ENCODE results near the gene KCNH5. TPM values are rescaled to one million over a fixed set of nuclear protein-coding genes. Genes with fewer than 3 reads are reported as not detected.

KCNH5 gene
- total RNA-seq, 2 experiments from 2014 or later, result not detected

DNA sequence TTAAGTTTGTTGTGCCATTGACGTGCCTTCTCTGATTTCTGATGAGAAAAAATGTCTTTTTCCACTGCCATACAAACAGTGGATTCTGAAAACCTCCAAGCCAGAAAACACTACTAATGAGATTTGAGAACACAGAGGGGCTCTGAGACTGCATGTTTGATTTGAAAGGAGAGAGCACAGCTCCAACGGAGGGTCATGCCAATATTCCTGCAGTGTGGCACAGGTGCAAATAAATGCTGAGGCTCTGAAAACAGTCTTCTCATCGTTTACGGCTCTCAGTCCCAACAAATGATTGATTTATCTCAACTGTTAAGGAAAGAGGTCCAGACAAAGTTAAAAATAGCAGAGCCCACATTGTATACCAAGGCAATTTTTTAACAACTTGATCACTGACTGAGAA is 128.7 kb downstream of the KCNH5 start:
- ChIA-PET CTCF (no interaction called here), POLR2A (no interaction called here)
- Mint-ChIP-seq H3K27me3 (ENCODE audit: low read depth) (no peaks in the 10 kb centered on the region), H3K27ac (no peak overlapping the region), H3K36me3 (ENCODE audit: low read depth) (no peaks in the 10 kb centered on the region), H3K9me3 (ENCODE audit: insufficient read depth) (no peaks in the 10 kb centered on the region), H3K4me3 (no peak overlapping the region), H3K4me1 (ENCODE audit: low read depth) (no peaks in the 10 kb centered on the region)
- ATAC-seq (no peak), DNase-seq (no peak)

DNA sequence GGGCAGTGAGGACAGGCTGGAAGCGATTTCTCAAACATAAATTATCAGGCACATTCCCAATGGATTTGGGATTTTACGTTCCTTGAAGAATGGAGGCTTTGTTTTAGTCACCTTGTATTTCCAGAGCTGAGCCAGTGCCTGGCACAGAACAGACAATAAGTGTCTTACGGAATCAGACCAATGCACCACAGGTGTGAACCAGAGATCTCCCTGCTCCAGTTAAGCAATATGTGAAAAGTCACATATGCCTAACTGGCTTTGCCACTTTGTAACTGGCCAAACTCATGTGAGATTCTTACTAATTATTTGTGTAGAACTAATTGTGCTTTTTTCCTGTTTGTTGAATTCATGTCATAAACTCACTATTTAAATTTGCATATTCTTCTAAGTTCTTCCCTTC is 130.4 kb downstream of the KCNH5 start:
- Mint-ChIP-seq H3K4me1 (ENCODE audit: low read depth) (no peaks in the 10 kb centered on the region), H3K4me3 (no peak overlapping the region), H3K27ac (no peak overlapping the region), H3K27me3 (ENCODE audit: low read depth) (no peaks in the 10 kb centered on the region), H3K9me3 (ENCODE audit: insufficient read depth) (no peaks in the 10 kb centered on the region), H3K36me3 (ENCODE audit: low read depth) (no peaks in the 10 kb centered on the region)
- ChIA-PET CTCF (no interaction called here), POLR2A (no interaction called here)
- ATAC-seq (no peak), DNase-seq (no peak)

DNA sequence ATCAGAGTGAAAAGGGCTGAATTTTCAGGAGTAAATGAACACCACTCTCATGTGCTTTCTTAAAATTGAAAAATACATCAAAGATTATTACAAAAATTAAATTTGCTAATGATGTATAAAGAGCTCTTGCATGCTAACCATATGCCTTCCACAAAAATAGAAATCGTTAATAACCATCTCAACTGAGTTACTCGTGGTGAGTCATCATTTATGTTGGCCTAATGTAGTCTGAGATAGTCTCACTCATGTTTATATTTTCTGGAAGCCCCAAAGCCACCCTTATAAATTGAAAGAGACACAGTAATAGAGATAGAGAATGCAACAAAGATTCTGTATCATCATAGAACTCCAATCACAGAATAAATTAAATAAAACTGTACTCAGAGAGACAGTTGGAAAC is 131.2 kb downstream of the KCNH5 start:
- POLR2A ChIA-PET, result no interaction called here
- H3K4me3 Mint-ChIP-seq, result no peak overlapping the region
- CTCF ChIA-PET, result no interaction called here
- H3K36me3 Mint-ChIP-seq (ENCODE audit: low read depth), result no peaks in the 10 kb centered on the region
- no peak overlapping the region for H3K27ac Mint-ChIP-seq
- DNase-seq, result no peak
- no peaks in the 10 kb centered on the region for H3K9me3 Mint-ChIP-seq (ENCODE audit: insufficient read depth)
- H3K27me3 Mint-ChIP-seq (ENCODE audit: low read depth), result no peaks in the 10 kb centered on the region
- H3K4me1 Mint-ChIP-seq (ENCODE audit: low read depth), result no peaks in the 10 kb centered on the region
- ATAC-seq, result no peak

GRCh38 chr14:62908506-62908905 is 136.8 kb downstream of the KCNH5 start:
- H3K27me3 Mint-ChIP-seq (ENCODE audit: low read depth), result no peaks in the 10 kb centered on the region
- DNase-seq (no peak), ATAC-seq (no peak)
- no peaks in the 10 kb centered on the region for H3K9me3 Mint-ChIP-seq (ENCODE audit: insufficient read depth)
- no peak overlapping the region for H3K27ac Mint-ChIP-seq
- ChIA-PET CTCF (no interaction called here), POLR2A (no interaction called here)
- no peak overlapping the region for H3K4me3 Mint-ChIP-seq
- H3K36me3 Mint-ChIP-seq (ENCODE audit: low read depth), result no peaks in the 10 kb centered on the region
- no peaks in the 10 kb centered on the region for H3K4me1 Mint-ChIP-seq (ENCODE audit: low read depth)

DNA sequence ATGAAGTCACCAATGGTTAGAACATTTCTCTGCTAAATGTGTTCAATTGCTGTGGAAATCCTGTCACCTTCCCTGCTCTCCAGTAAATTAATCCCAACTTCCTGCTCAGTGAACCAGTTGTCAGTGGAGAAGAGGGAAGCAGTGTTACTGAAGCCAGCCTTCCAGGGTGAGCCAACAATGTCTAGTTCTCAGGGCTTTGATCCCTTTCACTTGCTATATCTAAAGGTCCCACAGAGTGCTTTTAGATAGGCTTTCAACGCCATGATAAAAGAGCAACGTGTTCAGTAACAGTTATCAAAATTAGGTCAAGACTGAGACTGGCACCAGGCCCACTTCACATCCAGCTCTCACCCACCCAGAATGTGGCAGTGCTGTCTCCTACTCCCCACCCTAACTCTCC is 139.7 kb downstream of the KCNH5 start:
- CTCF ChIA-PET, result no interaction called here
- DNase-seq, result no peak
- H3K4me1 Mint-ChIP-seq (ENCODE audit: low read depth), result no peaks in the 10 kb centered on the region
- H3K27ac Mint-ChIP-seq, result no peak overlapping the region
- H3K36me3 Mint-ChIP-seq (ENCODE audit: low read depth), result no peaks in the 10 kb centered on the region
- no peak for ATAC-seq
- H3K9me3 Mint-ChIP-seq (ENCODE audit: insufficient read depth), result no peaks in the 10 kb centered on the region
- H3K4me3 Mint-ChIP-seq, result no peak overlapping the region
- POLR2A ChIA-PET, result no interaction called here
- no peaks in the 10 kb centered on the region for H3K27me3 Mint-ChIP-seq (ENCODE audit: low read depth)

DNA sequence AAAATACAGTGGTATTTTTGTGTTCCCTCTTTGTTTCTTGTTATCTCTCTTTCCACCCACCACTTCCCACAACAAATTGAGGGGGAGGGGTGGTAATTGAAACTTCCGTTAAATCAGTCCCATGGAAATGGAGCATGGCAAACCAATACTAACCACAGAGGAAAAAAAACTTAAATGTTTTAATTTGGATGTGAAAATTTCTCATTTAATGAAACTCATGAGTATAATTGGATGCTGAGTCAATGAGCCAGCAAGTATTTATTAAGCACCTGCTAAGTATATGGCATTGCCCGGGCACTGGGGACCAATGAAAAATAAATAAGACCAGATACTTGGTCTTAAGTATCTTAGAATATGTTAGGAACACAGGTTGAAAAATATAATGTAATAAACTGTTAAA is 147.5 kb downstream of the KCNH5 start:
- ATAC-seq (no peak), DNase-seq (no peak)
- ChIA-PET POLR2A (no interaction called here), CTCF (no interaction called here)
- no peaks in the 10 kb centered on the region for H3K36me3 Mint-ChIP-seq (ENCODE audit: low read depth)
- H3K27ac Mint-ChIP-seq, result no peak overlapping the region
- no peaks in the 10 kb centered on the region for H3K4me1 Mint-ChIP-seq (ENCODE audit: low read depth)
- no peak overlapping the region for H3K4me3 Mint-ChIP-seq
- H3K27me3 Mint-ChIP-seq (ENCODE audit: low read depth), result no peaks in the 10 kb centered on the region
- no peaks in the 10 kb centered on the region for H3K9me3 Mint-ChIP-seq (ENCODE audit: insufficient read depth)

DNA sequence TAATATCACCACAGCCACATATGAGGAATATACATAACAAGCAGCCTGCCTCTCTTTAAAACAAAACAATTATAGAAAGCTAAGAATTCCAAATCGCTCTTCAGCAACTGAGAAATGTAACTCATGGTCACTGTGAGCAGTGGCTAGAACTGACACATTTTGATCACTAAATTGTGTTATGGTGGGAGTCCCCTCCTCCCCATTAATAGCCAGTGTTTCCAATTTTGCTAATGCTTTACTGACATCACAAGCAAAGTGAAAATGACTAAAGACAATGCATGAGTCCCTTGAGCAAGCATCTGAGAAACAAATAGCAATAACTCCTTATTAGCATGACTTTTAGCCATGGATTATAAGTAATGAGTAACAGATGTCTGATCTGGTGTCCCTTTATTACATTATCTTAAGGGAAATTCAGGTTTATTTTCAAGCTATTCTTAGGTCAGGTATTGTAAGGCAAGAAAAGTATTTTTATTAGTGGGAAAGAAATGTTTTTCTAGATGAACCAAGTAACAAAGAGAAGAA is 148.3 kb downstream of the KCNH5 start:
- H3K4me1 Mint-ChIP-seq (ENCODE audit: low read depth), result no peaks in the 10 kb centered on the region
- DNase-seq (no peak), ATAC-seq (no peak)
- POLR2A ChIA-PET, result no interaction called here
- no peak overlapping the region for H3K27ac Mint-ChIP-seq
- no peaks in the 10 kb centered on the region for H3K9me3 Mint-ChIP-seq (ENCODE audit: insufficient read depth)
- no peaks in the 10 kb centered on the region for H3K27me3 Mint-ChIP-seq (ENCODE audit: low read depth)
- no peaks in the 10 kb centered on the region for H3K36me3 Mint-ChIP-seq (ENCODE audit: low read depth)
- H3K4me3 Mint-ChIP-seq, result no peak overlapping the region
- CTCF ChIA-PET, result no interaction called here

DNA sequence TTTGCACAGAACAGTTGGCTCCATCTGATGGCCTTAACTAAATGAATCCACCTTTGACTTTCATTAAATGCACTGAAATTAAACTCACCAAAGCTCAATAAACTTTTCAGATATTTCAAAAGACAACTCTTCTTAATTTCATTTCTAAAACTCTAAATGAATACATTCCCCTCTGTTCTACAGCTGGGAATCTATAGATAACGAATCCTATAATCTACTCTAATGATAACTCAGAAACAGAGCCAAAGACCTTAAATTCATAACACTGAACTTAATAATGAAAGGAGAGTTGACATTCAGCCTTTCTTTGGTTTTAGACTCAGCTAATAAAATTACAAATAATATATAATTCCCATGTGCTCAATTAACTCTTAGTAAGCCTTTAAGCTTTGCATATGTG is 150.5 kb downstream of the KCNH5 start:
- H3K4me1 Mint-ChIP-seq (ENCODE audit: low read depth), result no peaks in the 10 kb centered on the region

GRCh38 chr14:62889364-62889763 is 155.9 kb downstream of the KCNH5 start:
- no peak overlapping the region for H3K4me3 Mint-ChIP-seq
- H3K4me1 Mint-ChIP-seq (ENCODE audit: low read depth), result no peaks in the 10 kb centered on the region
- no peaks in the 10 kb centered on the region for H3K27me3 Mint-ChIP-seq (ENCODE audit: low read depth)
- no peak for DNase-seq
- ChIA-PET CTCF (no interaction called here), POLR2A (no interaction called here)
- H3K27ac Mint-ChIP-seq, result no peak overlapping the region
- no peak for ATAC-seq
- no peaks in the 10 kb centered on the region for H3K36me3 Mint-ChIP-seq (ENCODE audit: low read depth)
- no peaks in the 10 kb centered on the region for H3K9me3 Mint-ChIP-seq (ENCODE audit: insufficient read depth)

More for the DNA sequence above, 150.5 kb downstream of the KCNH5 start:
- DNase-seq (no peak), ATAC-seq (no peak)
- CTCF ChIA-PET, result no interaction called here
- Mint-ChIP-seq H3K27ac (no peak overlapping the region), H3K27me3 (ENCODE audit: low read depth) (no peaks in the 10 kb centered on the region), H3K36me3 (ENCODE audit: low read depth) (no peaks in the 10 kb centered on the region), H3K4me3 (no peak overlapping the region), H3K9me3 (ENCODE audit: insufficient read depth) (no peaks in the 10 kb centered on the region)
- POLR2A ChIA-PET, result no interaction called here

GRCh38 chr14:62886461-62886860 is 158.8 kb downstream of the KCNH5 start:
- DNase-seq (no peak), ATAC-seq (no peak)
- H3K4me1 Mint-ChIP-seq (ENCODE audit: low read depth), result no peaks in the 10 kb centered on the region
- H3K4me3 Mint-ChIP-seq, result no peak overlapping the region
- no peak overlapping the region for H3K27ac Mint-ChIP-seq
- CTCF ChIA-PET, result no interaction called here
- no peaks in the 10 kb centered on the region for H3K36me3 Mint-ChIP-seq (ENCODE audit: low read depth)
- H3K27me3 Mint-ChIP-seq (ENCODE audit: low read depth), result no peaks in the 10 kb centered on the region
- no peaks in the 10 kb centered on the region for H3K9me3 Mint-ChIP-seq (ENCODE audit: insufficient read depth)
- POLR2A ChIA-PET, result no interaction called here

DNA sequence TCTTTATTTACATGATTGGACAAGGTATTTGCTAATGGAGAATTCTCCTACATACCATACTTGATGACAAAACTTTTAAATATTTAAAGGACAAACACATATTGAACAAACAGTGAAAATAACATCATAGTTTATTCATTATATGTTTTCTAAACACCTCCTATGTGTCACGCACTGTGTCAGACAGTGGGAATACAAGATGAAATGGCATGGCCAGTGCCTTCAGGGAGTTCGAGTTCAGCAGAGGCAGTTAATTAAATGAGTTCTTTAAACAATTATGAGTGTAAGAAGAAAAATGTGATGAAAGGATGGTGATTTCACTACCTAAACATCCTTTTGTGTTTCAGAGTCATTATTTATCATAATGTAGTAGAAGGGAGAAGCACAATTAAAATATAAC is 159.8 kb downstream of the KCNH5 start:
- Mint-ChIP-seq H3K9me3 (ENCODE audit: insufficient read depth) (no peaks in the 10 kb centered on the region), H3K27me3 (ENCODE audit: low read depth) (no peaks in the 10 kb centered on the region), H3K4me3 (no peak overlapping the region), H3K36me3 (ENCODE audit: low read depth) (no peaks in the 10 kb centered on the region), H3K27ac (no peak overlapping the region), H3K4me1 (ENCODE audit: low read depth) (no peaks in the 10 kb centered on the region)
- CTCF ChIA-PET, result no interaction called here
- no peak for ATAC-seq
- POLR2A ChIA-PET, result no interaction called here
- no peak for DNase-seq

- Mint-ChIP-seq H3K36me3 (ENCODE audit: low read depth) (no peaks in the 10 kb centered on the region), H3K27ac (no peak overlapping the region), H3K9me3 (ENCODE audit: insufficient read depth) (no peaks in the 10 kb centered on the region), H3K4me3 (no peak overlapping the region), H3K4me1 (ENCODE audit: low read depth) (no peaks in the 10 kb centered on the region), H3K27me3 (ENCODE audit: low read depth) (no peaks in the 10 kb centered on the region)
- ChIA-PET POLR2A (no interaction called here), CTCF (no interaction called here)
- DNase-seq, result no peak
- no peak for ATAC-seq
These were observed 162.3 kb downstream of the KCNH5 start for GRCh38 chr14:62882967-62883366.

DNA sequence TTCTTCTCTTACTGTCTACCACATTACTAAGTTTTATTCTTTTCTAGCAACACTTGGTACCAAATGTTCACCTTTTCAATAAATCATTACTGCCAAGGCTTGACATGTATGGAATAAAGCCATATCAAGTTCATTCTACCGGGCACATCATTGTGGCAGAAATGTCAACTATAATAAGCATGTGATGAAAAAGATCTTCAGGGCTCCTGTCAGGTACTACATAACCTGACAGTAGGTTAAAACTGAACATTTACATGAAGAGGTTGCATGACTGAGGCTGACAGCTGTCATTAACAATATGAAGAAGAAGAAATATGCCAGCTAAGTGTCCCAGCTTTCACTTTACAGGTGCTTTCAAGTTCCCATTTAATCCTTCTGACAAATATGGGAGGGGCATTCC is 178.9 kb downstream of the KCNH5 start:
- H3K4me1 Mint-ChIP-seq (ENCODE audit: low read depth), result no peaks in the 10 kb centered on the region
- DNase-seq, result no peak
- H3K4me3 Mint-ChIP-seq, result no peak overlapping the region
- H3K27ac Mint-ChIP-seq, result no peak overlapping the region
- H3K27me3 Mint-ChIP-seq (ENCODE audit: low read depth), result no peaks in the 10 kb centered on the region
- H3K36me3 Mint-ChIP-seq (ENCODE audit: low read depth), result no peaks in the 10 kb centered on the region
- POLR2A ChIA-PET, result no interaction called here
- CTCF ChIA-PET, result no interaction called here
- no peaks in the 10 kb centered on the region for H3K9me3 Mint-ChIP-seq (ENCODE audit: insufficient read depth)
- no peak for ATAC-seq

Data from activated CD8-positive, alpha-beta T cell treated with anti-CD3 and anti-CD28 coated beads, Interleukin-2, amount 10 ng/mL, durations not matched to agents 7 days and 5 days (primary cell).